ENCODE data around the gene LTBP3.
"Not testable (repeated sequence)": the region's sequence is repeated elsewhere in the genome, so short reads cannot be mapped to it uniquely, and the experiment has no call there.

The LTBP3 gene

DNA sequence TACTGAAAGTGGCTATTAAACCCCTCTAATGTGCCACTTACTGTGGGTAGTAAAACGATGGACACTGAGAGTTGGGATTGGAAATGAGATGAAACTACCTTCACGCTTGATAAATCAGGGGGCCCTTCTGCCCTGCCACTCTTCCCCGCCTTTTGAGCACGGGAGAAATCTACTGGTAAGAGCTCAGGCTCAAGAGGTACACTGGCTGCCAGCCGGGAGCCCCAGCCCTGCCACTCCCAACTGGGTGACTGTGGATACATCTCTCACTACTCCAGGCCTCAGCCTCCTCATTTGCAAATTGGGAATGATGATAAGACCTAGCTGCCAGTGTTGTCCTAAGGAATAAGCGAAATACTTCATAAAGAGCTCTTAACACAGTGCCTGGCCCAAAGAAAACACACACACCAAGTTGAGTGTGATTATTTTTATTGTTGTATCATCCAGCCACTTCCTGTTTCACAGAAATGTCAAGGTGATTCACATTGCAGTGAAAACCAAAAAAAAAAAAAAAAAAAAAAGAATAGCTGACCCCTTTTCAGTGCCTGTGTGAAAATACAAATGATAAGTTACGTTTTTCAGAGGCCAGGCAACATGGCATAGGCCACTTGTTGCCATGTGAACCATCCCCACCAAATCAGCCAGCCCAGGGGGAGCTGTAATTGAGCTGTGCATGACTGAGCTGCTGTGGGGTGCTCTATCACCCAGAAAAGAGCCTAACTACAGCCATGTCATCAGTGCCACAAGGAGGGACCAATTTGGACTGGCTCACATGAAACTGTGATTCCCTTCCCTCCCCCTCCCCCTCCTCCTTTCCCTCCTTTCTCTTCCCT, 7.7 kb upstream of the LTBP3 start:
- ChIA-PET POLR2A (interaction anchor here (1.0 kb wide), 1 partner anchor 12 kb away, joined by 3 read pairs; no protein-coding TSS in a partner anchor), CTCF (interaction anchor here (2.2 kb wide), 1 partner anchor 25 kb away, joined by 9 read pairs; no protein-coding TSS in a partner anchor)
- TF ChIP-seq L3MBTL2 (conservative IDR thresholded peaks at IDR 0.05) (no peak), NFRKB (IDR thresholded peaks at IDR 0.05) (no peak), FOXK2 (IDR thresholded peaks at IDR 0.05) (no peak), FOXM1 (IDR thresholded peaks at IDR 0.05; ENCODE audit: borderline replicate concordance) (no peak), ARNT (IDR thresholded peaks at IDR 0.05) (no peak), ELF4 (IDR thresholded peaks at IDR 0.05) (no peak), BHLHE40 (IDR thresholded peaks at IDR 0.05; ENCODE audit: borderline replicate concordance) (no peak), ZNF384 (IDR thresholded peaks at IDR 0.05) (no peak), TARDBP (IDR thresholded peaks at IDR 0.05) (no peak), SP1 (IDR thresholded peaks at IDR 0.05) (no peak)
- TF ChIP-seq, protein P1, sequence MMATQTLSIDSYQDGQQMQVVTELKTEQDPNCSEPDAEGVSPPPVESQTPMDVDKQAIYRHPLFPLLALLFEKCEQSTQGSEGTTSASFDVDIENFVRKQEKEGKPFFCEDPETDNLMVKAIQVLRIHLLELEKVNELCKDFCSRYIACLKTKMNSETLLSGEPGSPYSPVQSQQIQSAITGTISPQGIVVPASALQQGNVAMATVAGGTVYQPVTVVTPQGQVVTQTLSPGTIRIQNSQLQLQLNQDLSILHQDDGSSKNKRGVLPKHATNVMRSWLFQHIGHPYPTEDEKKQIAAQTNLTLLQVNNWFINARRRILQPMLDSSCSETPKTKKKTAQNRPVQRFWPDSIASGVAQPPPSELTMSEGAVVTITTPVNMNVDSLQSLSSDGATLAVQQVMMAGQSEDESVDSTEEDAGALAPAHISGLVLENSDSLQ (IDR thresholded peaks at IDR 0.05), result no peak
- no peak for DNase-seq (ENCODE audit: extremely low spot score)

DNA sequence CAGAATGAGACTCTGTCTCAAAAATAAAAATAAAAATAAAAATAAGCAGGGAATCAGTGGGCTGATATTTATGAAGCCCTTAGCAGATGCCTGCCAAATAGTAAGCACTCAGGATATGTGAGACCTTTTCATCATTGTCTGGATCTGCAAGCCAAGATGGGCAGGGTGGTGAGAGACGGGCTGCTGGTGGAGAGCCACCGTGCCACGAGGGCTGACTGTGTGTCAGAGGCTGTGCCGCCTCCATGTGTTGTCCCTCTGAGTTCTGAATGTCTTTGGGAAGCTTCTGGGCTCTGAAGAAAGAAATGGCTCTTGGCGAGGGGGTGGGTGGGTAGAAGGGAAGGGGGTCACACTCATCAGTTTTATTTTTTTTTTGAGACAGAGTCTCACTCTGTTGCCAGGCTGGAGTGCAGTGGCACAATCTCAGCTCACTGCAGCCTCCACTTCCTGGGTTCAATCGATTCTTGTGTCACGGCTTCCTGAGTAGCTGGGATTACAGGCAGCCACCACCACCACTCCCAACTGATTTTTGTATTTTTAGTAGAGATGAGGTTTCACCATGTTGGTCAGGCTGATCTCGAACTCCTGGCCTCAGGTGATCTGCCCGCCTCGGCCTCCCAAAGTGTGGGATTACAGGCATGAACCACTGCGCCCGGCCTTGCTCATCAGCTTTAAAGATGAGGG, 6.9 kb upstream of the LTBP3 start:
- CTCF ChIA-PET; DNase-seq (ENCODE audit: extremely low spot score): not testable (repeated sequence)
- POLR2A ChIA-PET, result interaction anchor here (1.0 kb wide), 1 partner anchor 13 kb away, joined by 3 read pairs; no protein-coding TSS in a partner anchor

DNA sequence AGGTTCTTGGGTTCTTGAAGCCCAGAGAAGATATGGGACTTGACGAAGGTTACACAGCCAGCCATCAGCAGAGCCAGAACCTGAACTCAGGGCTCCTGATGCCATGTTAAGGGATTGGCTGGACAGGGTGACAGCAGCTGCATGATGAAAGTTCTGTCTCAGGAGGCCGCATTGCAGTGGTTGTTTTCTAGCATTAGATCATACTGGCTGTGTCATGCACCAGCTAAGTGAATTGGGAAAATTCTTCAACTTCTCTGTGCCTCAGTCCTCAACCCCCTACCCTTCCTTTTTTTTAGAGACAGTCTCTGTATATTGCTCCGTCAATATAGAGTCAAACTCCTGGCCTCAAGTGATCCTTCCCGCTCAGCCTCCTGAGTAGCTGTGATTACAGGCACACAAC, 5.4 kb upstream of the LTBP3 start:
- no peak for TF ChIP-seq NFRKB (IDR thresholded peaks at IDR 0.05)
- no peak for TF ChIP-seq SUZ12 (IDR thresholded peaks at IDR 0.05)
- no peak for TF ChIP-seq ZNF384 (IDR thresholded peaks at IDR 0.05)
- TF ChIP-seq ELF4 (IDR thresholded peaks at IDR 0.05), result no peak
- TF ChIP-seq FOXM1 (IDR thresholded peaks at IDR 0.05; ENCODE audit: borderline replicate concordance), result no peak
- TF ChIP-seq BHLHE40 (IDR thresholded peaks at IDR 0.05; ENCODE audit: borderline replicate concordance), result no peak
- no peak for TF ChIP-seq FOXK2 (IDR thresholded peaks at IDR 0.05)
- no peak for TF ChIP-seq L3MBTL2 (conservative IDR thresholded peaks at IDR 0.05)
- DNase-seq (ENCODE audit: extremely low spot score), result no peak
- CTCF ChIA-PET, result no interaction called here
- POLR2A ChIA-PET, result no interaction called here

DNA sequence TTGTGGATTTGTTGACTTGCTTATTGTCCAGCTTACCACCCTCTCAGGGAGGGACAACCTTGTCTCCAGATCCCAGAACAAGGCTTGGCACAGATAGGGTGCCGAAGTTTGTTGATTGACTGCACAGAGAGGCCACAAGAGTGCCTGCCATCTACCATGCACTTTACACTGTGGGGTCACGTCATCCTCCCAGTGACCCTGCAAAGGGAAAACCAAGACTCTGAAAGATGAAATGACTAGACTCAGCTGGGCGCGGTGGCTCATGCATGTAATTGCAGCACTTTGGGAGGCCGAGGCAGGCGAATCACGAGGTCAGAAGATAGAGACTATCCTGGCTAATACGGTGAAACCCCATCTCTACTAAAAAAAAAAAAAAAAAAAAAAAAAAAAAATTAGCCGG, 4.6 kb upstream of the LTBP3 start:
- CTCF ChIA-PET, result no interaction called here
- no peak for TF ChIP-seq ARNT (IDR thresholded peaks at IDR 0.05)
- TF ChIP-seq L3MBTL2 (conservative IDR thresholded peaks at IDR 0.05), result no peak
- TF ChIP-seq NFRKB (IDR thresholded peaks at IDR 0.05), result no peak
- no peak for TF ChIP-seq ELF4 (IDR thresholded peaks at IDR 0.05)
- TF ChIP-seq FOXA1 (IDR thresholded peaks at IDR 0.05), result no peak
- no peak for TF ChIP-seq HDGF (IDR thresholded peaks at IDR 0.05; ENCODE audit: borderline replicate concordance)
- TF ChIP-seq FOXM1 (IDR thresholded peaks at IDR 0.05; ENCODE audit: borderline replicate concordance), result no peak
- TF ChIP-seq LEF1 (IDR thresholded peaks at IDR 0.05; ENCODE audit: borderline replicate concordance), result no peak
- TF ChIP-seq CTBP1 (IDR thresholded peaks at IDR 0.05; ENCODE audit: borderline replicate concordance), result no peak
- TF ChIP-seq, protein P1 (IDR thresholded peaks at IDR 0.05), result no peak
- no peak for TF ChIP-seq SP1 (IDR thresholded peaks at IDR 0.05)
- POLR2A ChIA-PET, result no interaction called here
- DNase-seq (ENCODE audit: extremely low spot score), result no peak

DNA sequence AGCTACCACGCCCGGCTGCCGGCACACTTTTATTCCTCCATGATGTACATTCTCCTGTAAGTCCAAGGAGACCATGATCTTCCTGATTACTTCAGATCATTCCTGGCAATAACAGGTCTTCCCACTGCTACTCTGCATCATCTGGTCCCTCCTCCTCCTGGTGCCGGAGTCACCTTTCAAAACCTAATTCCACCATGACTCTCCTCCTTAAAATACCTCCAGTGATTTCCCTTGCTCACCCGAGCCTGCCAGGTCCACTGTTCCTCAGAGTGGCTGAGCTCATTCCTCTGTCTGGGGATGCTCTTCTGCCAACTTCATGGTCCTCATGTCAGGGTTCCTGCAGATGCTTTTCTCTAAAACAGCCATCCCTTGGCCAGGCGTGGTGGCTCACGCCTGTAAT, 3.9 kb upstream of the LTBP3 start:
- CTCF ChIA-PET, result interaction anchor here (0.8 kb wide), 1 partner anchor 21 kb away, joined by 3 read pairs; no protein-coding TSS in a partner anchor
- DNase-seq (ENCODE audit: extremely low spot score), result no peak
- POLR2A ChIA-PET, result interaction anchor here (1.6 to 3.7 kb wide), 2 partner anchors 8 to 10 kb away, joined by 5 to 47 read pairs; partner anchors contain the start of gene ZNRD2
- TF ChIP-seq CTBP1 (IDR thresholded peaks at IDR 0.05; ENCODE audit: borderline replicate concordance) (no peak), FOXA1 (IDR thresholded peaks at IDR 0.05) (no peak), TARDBP (IDR thresholded peaks at IDR 0.05) (no peak), HDGF (IDR thresholded peaks at IDR 0.05; ENCODE audit: borderline replicate concordance) (no peak), SUZ12 (IDR thresholded peaks at IDR 0.05) (no peak), L3MBTL2 (conservative IDR thresholded peaks at IDR 0.05) (no peak), NFRKB (IDR thresholded peaks at IDR 0.05) (no peak), ZNF384 (IDR thresholded peaks at IDR 0.05) (no peak), FOXK2 (IDR thresholded peaks at IDR 0.05) (no peak)

DNA sequence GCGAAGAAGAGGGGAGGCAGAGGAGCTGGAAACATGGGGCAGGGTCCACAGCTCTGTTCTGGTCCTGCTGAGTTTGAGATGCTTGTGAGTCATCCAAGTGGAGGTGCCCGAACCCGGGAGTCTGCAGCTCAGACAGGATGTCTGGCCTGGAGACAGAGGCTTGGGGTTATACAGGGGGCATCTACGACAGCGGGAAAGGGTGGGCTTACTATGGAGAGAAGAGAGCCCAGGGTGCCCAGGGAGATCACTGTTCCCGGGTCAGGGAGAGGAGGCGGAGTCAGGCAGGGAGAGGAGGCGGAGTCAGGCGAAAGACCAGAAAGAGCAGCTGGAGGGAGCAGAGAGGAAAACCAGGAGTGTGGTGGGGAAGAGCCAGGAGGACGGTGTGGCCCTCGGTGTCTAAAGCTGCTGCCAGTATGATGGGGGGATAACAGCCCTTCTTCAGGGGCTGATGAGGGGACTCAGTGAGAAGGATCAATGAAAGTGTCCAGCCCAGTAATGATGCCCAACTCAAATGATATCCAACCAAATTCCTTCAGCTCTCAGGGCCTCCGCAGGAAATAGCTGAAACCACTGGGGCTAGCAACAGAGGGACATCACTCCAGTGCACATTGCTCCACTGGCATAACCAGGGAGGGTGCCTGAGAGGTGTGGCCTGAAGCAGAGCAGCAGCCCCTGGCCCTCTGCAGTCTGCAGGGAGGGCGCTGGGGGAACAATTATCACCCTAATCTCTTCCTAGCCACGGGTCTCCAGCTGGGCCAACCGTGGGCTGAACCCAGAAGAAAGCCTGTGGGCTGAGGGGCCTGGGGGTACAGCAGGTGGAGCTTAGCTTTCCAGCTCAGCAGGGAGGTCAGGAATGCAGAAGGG, 2.6 kb upstream of the LTBP3 start:
- TF ChIP-seq FOXA1 (IDR thresholded peaks at IDR 0.05) (no peak), SP1 (IDR thresholded peaks at IDR 0.05) (no peak), CTBP1 (IDR thresholded peaks at IDR 0.05; ENCODE audit: borderline replicate concordance) (no peak), HDGF (IDR thresholded peaks at IDR 0.05; ENCODE audit: borderline replicate concordance) (no peak), NFRKB (IDR thresholded peaks at IDR 0.05) (no peak), SUZ12 (IDR thresholded peaks at IDR 0.05) (no peak), ELF4 (IDR thresholded peaks at IDR 0.05) (no peak), L3MBTL2 (conservative IDR thresholded peaks at IDR 0.05) (no peak), FOXM1 (IDR thresholded peaks at IDR 0.05; ENCODE audit: borderline replicate concordance) (no peak), LEF1 (IDR thresholded peaks at IDR 0.05; ENCODE audit: borderline replicate concordance) (no peak), BHLHE40 (IDR thresholded peaks at IDR 0.05; ENCODE audit: borderline replicate concordance) (no peak), TARDBP (IDR thresholded peaks at IDR 0.05) (no peak), ZNF384 (IDR thresholded peaks at IDR 0.05) (no peak)
- TF ChIP-seq, protein P1 (IDR thresholded peaks at IDR 0.05), result no peak
- ChIA-PET CTCF (interaction anchor here (0.9 to 2.1 kb wide), 5 partner anchors 9 to 220 kb away, joined by 3 to 12 read pairs (median 6); partner anchors contain the start of genes AP5B1, FAM89B and ZNRD2), POLR2A (interaction anchor here (0.9 to 3.7 kb wide), 10 partner anchors 9 to 227 kb away, joined by 3 to 47 read pairs (median 6); partner anchors contain the start of genes DPF2, FAM89B, MALAT1 and NEAT1)
- DNase-seq (ENCODE audit: extremely low spot score), result no peak

All from HEK293T (cell line).